IPS DF 4.7 (cell line): ENCODE measurements around the gene CD247.

Source experiments
- DNase-seq: peaks from one replicate; pipeline ENCODE4 v3.0.0-alpha.2; 2013; ENCODE audit warnings: low spot score; ENCODE audit errors: extremely low read depth

Gene CD247

GRCh38 chr1:167512046-167512654, 6.2 kb downstream of the CD247 start:
- DNase-seq, result no peak

DNA sequence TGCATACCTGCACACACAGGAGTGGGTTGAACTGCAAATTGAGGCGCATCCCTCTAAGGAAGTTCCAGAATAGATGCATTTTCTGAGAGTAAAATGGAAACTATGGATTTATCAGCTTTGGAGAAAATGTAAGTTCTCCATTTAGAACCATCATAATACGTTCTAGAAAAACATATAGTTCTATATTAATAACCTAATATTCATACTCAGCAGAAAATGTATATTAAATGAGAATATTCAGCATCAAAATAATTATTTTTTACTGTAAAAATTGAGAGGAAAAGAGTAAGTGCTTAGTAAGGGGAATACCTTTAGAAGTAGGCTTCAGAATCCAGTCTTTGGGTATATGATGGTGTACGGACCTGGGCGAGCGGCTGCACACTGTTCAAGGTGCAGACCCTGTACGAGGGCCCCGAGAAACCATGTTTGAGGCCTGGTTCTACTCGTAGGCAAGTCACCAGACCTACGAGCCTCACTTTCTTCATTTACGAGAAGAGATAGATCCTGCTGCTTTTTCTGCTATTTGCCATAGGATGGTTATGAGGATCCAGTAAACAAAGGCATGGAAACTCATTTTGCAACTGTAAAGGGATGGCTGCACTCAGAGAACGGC, 6.8 kb downstream of the CD247 start:
- no peak for DNase-seq

DNA sequence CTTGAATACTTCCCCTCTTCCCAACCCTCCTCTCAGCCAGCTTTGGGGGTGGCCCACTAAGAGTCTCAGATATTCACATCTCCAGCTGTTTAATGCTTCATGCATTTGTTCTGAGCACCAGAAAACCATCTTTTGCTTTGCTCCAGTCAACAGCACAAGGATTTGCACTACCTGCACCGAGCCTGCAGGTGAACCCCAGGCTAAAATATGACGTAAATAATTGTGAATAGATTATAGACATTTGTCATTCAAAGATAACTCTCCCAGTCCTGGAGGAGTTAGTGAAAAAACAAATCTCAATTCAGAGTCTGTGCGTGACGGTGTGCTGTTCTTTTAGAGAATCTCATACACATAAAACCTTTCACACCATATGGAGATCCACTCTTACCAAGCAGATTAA, 7.4 kb downstream of the CD247 start:
- DNase-seq, result no peak

DNA sequence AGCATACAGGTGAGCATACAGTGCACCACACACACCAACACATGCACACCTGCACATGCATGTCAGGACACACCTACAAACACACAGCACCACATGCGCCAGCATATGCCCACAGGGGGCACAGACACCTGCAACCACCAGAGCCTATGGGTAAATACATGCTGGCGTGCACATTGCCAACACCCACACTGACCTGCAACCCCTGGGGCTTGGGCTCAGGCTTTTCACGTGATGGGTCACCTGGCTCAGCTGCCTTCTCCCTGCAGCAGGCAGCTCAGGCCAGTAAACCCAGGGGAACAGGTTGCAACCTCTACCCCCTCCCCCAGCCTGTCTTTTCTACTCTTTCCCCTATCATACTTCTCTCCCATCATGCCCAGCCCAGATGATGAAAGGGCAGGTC, 8.1 kb downstream of the CD247 start:
- DNase-seq, result no peak

DNA sequence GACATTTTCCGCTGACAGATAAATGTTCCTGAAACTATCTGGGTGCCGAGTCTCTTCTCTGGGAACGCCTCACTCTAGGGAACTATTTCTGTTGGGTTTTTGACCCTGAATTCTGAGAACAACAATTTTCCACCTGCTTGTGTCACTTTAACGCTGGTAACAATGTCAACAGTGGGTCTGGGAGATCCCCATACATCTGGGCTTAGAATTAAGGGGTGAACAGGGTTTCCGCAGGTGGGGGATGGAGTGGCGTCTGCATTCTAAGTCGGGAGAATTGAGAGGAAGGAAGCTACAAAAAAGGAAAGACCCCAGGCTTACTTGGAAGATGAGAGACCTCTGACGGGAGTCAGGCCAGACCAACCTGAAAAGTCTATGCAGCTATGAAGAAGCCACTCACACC, 8.7 kb downstream of the CD247 start:
- no peak for DNase-seq

GRCh38 chr1:167507719-167508118, 10.6 kb downstream of the CD247 start:
- DNase-seq, result no peak

- DNase-seq, result no peak
These were observed 13.9 kb downstream of the CD247 start for GRCh38 chr1:167504467-167504827.

- DNase-seq, result no peak
These were observed 14.5 kb downstream of the CD247 start for GRCh38 chr1:167503626-167504466.

GRCh38 chr1:167502719-167503462, 15.4 kb downstream of the CD247 start:
- no peak for DNase-seq

DNA sequence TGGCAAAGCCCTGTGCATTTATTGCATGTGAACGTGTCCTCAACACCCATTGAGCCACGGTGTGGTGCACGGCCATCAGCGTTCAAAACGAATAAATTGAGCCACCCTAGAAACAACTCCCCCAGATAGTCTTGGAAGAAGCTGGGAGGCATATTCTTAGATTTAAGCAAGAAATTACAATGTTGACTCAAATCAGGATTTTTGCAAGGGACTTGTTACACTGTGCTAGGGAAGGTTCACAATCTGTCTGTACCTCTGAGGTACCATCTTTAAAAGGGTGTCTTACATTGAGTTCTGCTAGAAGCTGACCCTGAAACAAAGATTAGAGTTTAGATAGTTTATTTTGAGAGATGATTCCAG, 16.2 kb downstream of the CD247 start:
- no peak for DNase-seq

DNA sequence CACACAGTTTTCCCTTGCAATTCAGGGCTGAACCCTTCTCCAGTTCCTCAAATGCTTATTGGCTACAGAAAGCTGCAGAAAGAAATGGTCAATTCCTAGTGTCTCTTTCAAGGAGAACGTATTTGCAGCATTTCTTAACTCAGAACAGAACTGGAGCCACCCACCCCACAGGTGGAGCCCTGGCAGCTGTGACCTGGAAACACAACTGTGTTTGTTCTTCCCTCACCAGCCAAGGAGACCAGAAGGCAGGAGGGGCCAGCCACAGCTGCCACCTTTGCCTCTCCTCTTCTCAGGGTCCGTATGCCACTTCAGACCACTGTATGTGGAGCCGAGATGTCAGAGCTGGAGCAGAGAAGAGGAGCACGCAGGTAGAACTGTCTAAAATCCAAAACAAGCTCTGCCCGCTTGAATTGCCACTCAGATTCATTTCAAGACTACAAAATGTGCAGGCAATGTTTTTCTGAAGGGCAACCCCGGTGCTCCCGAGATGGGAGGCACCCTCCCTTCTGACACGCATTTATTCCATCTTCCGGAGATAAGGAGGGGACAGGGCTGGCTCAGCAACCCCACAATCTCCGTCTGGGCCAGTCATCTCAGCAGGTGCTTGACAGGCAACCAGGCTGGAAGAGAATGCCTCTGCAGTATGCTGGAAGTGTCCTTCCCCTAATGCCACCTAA, 16.7 kb downstream of the CD247 start:
- DNase-seq, result no peak

- DNase-seq, result no peak
These were observed 18.0 kb downstream of the CD247 start for GRCh38 chr1:167500283-167500860.

DNA sequence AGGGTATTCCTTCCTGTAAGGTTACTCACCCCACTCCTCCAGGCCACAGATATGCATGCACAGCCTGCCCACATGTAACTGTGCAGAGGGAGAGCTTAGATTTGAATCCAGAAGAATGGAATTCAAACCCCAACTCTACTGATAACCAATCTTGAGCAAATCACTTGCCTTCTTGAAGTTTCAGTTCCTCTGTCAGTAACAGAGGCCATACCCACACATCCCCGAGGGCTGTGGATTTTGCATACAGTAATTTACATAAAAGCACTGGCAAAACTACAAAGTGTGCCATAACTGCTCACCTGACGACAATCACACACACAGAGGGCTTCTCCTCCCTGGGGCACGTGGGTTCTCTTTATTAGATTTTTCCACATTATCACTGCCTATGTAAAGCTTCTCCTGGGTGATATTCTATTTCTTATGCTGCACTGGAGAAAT, 18.6 kb downstream of the CD247 start:
- no peak for DNase-seq

DNA sequence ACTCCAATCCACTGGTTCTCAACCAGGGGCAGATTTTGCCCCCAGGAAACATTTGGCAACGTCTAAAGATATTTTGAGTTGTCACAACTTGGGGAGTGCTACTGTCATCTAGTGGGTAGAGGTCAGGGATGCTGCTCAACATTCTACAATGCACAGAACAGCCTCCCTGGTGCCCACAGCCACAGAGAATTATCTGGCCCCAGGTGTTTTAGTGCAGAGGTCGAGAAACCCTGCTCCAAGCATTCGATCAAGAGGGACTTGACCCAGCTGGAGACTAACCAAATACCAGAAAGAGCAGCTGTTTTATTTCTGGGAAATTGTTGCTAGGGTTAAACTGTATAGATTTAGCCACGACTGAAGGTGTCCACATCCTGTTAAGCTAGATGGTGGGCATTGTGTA, 19.2 kb downstream of the CD247 start:
- no peak for DNase-seq

- no peak for DNase-seq
These were observed 21.3 kb downstream of the CD247 start for GRCh38 chr1:167496797-167497619.

GRCh38 chr1:167493372-167493771, 25.0 kb downstream of the CD247 start:
- no peak for DNase-seq

DNA sequence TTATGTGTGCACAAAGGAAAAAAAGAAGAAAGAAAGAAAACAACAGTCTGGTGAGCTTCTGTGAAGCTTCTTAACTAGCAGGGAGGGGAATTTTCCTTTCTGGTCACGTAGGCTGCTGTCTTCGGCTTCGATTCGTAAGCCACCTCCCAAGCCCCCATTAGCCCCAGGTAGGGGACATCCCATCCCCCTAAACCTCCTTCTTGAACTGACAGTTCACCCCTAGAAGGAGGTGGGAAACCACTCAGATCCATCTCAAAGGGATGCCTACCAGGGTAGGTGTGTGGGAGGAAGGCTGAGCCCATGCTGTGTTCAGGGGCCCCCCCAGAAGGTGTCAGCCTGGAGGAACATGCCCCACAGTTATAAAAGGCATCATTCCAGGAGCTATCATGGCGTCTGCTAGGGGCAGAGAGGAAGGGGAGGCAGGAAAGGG, 25.8 kb downstream of the CD247 start:
- DNase-seq, result no peak

DNA sequence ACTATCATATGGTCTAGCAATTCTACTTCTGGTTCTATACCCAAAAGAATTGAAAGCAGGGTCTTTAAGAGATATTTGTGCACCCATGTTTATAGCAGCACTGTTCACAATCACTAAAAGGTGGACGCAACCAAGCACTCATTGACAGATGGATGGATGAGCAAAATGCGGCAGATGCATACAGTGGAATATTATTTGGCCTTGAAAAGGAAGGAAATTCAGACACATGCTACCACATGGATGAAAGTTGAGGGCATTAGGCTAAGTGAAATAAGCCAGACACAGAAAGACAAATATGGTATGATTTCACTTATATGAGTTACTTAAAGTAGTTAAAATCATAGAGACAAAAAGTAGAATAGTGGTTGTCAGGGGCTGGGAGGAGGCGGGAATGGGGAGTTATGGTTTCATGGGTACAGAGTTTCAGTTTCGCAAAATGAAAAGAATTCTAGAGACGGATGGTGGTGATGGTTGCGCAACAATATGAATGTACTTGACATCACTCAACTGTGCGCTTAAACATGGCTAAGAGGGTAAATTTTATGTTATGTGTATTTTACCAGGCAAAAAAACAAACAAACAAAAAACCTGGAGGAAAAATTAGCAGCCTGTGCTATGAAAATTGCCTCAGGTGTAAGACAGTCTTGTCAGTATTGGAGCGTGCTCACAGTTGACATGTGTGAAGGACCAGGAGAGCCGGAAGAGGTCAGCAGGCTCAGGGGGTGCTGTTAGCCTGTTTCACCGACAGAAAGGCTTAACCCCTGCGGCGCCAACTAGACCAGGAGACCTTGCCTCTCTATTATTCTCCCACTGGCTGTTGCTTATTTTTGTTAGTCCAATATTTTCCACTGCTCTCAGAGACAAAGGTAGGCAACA, 26.5 kb downstream of the CD247 start:
- DNase-seq, result no peak

GRCh38 chr1:167490765-167491164, 27.6 kb downstream of the CD247 start:
- DNase-seq, result no peak
